ENCODE measurements around the gene FAM163B. TPM values are rescaled to one million over a fixed set of nuclear protein-coding genes. Genes with fewer than 3 reads are reported as not detected.
"Not testable (repeated sequence)": the region's sequence is repeated elsewhere in the genome, so short reads cannot be mapped to it uniquely, and the experiment has no call there.

FAM163B gene
- total and polyA plus RNA-seq, 8 donors = 0.23 to 2.7 (median 1.7) TPM; not detected in 1

- ATAC-seq (no peak), DNase-seq (no peak)
- TF ChIP-seq CTCF (IDR thresholded peaks at IDR 0.05) = no peak
- peaks cover 14 to 22% of the 10 kb centered on the region in 2 donors for H3K4me1 ChIP-seq
- H3K27ac ChIP-seq = no peak overlapping the region
- intact Hi-C loops (cut with DNase I) = no loop called here
- H3K4me3 ChIP-seq = no peak overlapping the region
- H3K27me3 ChIP-seq = no peaks in the 10 kb centered on the region
- H3K9me3 ChIP-seq = no peaks in the 10 kb centered on the region
- H3K36me3 ChIP-seq = no peaks in the 10 kb centered on the region
Observed at GRCh38 chr9:133564451-133565116, 44.6 kb downstream of the FAM163B start.

- DNase-seq; intact Hi-C loops (cut with DNase I); H3K27ac ChIP-seq; H3K4me3 ChIP-seq; ATAC-seq; H3K27me3 ChIP-seq; H3K36me3 ChIP-seq; H3K9me3 ChIP-seq: not testable (repeated sequence)
- peaks cover 17 to 25% of the 10 kb centered on the region in 2 donors for H3K4me1 ChIP-seq
Observed at GRCh38 chr9:133563814-133564213, 45.4 kb downstream of the FAM163B start.

GRCh38 chr9:133563291-133563796, 45.8 kb downstream of the FAM163B start:
- peak in 2 of 4 donors; percentile 84 to 88 for DNase-seq
- Histone ChIP-seq H3K4me1 (peaks cover 22 to 29% of the 10 kb centered on the region in 2 donors), H3K27ac (no peak overlapping the region), H3K36me3 (no peaks in the 10 kb centered on the region), H3K9me3 (no peaks in the 10 kb centered on the region), H3K4me3 (no peak overlapping the region), H3K27me3 (no peaks in the 10 kb centered on the region)
- intact Hi-C loops (cut with DNase I) = no loop called here
- TF ChIP-seq CTCF (IDR thresholded peaks at IDR 0.05) = no peak
- no peak for ATAC-seq

- TF ChIP-seq CTCF (IDR thresholded peaks at IDR 0.05) = no peak
- H3K36me3 ChIP-seq = no peaks in the 10 kb centered on the region
Observed at GRCh38 chr9:133562611-133563290, 46.4 kb downstream of the FAM163B start.

GRCh38 chr9:133561976-133562554, 47.1 kb downstream of the FAM163B start:
- H3K27ac ChIP-seq = no peak overlapping the region
- no peak for DNase-seq
- ATAC-seq = no peak
- H3K9me3 ChIP-seq = no peaks in the 10 kb centered on the region
- H3K4me3 ChIP-seq = no peak overlapping the region
- no peaks in the 10 kb centered on the region for H3K36me3 ChIP-seq
- no peak for TF ChIP-seq CTCF (IDR thresholded peaks at IDR 0.05)
- no peaks in the 10 kb centered on the region for H3K27me3 ChIP-seq
- intact Hi-C loops (cut with DNase I) = no loop called here
- H3K4me1 ChIP-seq = peaks cover 31 to 41% of the 10 kb centered on the region in 2 donors

More at GRCh38 chr9:133562611-133563290, 46.4 kb downstream of the FAM163B start:
- no peak for ATAC-seq
- H3K27me3 ChIP-seq = no peaks in the 10 kb centered on the region
- no peak overlapping the region for H3K27ac ChIP-seq
- H3K4me1 ChIP-seq = peaks cover 28 to 35% of the 10 kb centered on the region in 2 donors
- no peak for DNase-seq
- intact Hi-C loops (cut with DNase I) = no loop called here
- H3K9me3 ChIP-seq = no peaks in the 10 kb centered on the region
- H3K4me3 ChIP-seq = no peak overlapping the region

Data from left lung (tissue), 10 donors.